ENCODE results near the gene NTM.

The NTM gene

GRCh38 chr11:131692961-131693360 is 322.5 kb downstream of the NTM start:
- no peak for TF ChIP-seq SETDB1 (IDR thresholded peaks at IDR 0.05; ENCODE audit: insufficient read length, low read length)
- TF ChIP-seq ZNF335 (tag by site-specific recombination; conservative IDR thresholded peaks at IDR 0.05), result no peak
- no peak for TF ChIP-seq ZNF843 (tag by site-specific recombination; IDR thresholded peaks at IDR 0.05)
- no peak for TF ChIP-seq ZNF777 (tag by site-specific recombination; IDR thresholded peaks at IDR 0.05; ENCODE audit: borderline replicate concordance)
- TF ChIP-seq ZNF530 (tag by site-specific recombination; IDR thresholded peaks at IDR 0.05; ENCODE audit: low read depth), result no peak
- TF ChIP-seq ZBTB20 (tag by site-specific recombination; IDR thresholded peaks at IDR 0.05), result no peak
- no peak for TF ChIP-seq ZNF175 (tag by site-specific recombination; IDR thresholded peaks at IDR 0.05)
- TF ChIP-seq PRDM1 (tag by site-specific recombination; IDR thresholded peaks at IDR 0.05), result no peak
- no peak for TF ChIP-seq ZNF366 (tag by site-specific recombination; conservative IDR thresholded peaks at IDR 0.05)
- TF ChIP-seq ZNF664 (tag by site-specific recombination; IDR thresholded peaks at IDR 0.05), result no peak
- TF ChIP-seq ZNF302 (tag by site-specific recombination; IDR thresholded peaks at IDR 0.05; ENCODE audit: low read depth), result no peak
- no peak for TF ChIP-seq SALL2 (tag by site-specific recombination; IDR thresholded peaks at IDR 0.05; ENCODE audit: borderline replicate concordance)
- TF ChIP-seq SCRT2 (tag by site-specific recombination; IDR thresholded peaks at IDR 0.05), result no peak
- TF ChIP-seq ZNF704 (tag by site-specific recombination; IDR thresholded peaks at IDR 0.05), result no peak
- TF ChIP-seq ZNF362 (tag by site-specific recombination; IDR thresholded peaks at IDR 0.05), result no peak
- TF ChIP-seq ZNF174 (tag by site-specific recombination; IDR thresholded peaks at IDR 0.05), result no peak
- no peak for TF ChIP-seq ZNF48 (tag by site-specific recombination; IDR thresholded peaks at IDR 0.05)
- ChIA-PET POLR2A (no interaction called here), CTCF (interaction anchor here (0.6 to 4.7 kb wide), 5 partner anchors 19 to 219 kb away, joined by 3 to 27 read pairs (median 8); no protein-coding TSS in a partner anchor)
- Histone ChIP-seq H3K4me1 (ENCODE audit: control insufficient read depth, insufficient read depth, low read length) (no peaks in the 10 kb centered on the region; the same call in 1 of the 2 replicates), H3K27ac (ENCODE audit: extremely low read depth, low read depth, low read length) (no peak overlapping the region), H3K4me3 (ENCODE audit: low read depth, low read length) (no peak overlapping the region), H3K9me3 (ENCODE audit: control insufficient read depth, insufficient read depth, low read depth, low read length) (no peaks in the 10 kb centered on the region), H3K36me3 (ENCODE audit: control insufficient read depth in 2 of 2, insufficient read depth in 1 of 2, low read length in 2 of 2) (no peaks in the 10 kb centered on the region)

GRCh38 chr11:131693756-131694155 is 323.3 kb downstream of the NTM start:
- H3K4me1 ChIP-seq (ENCODE audit: control insufficient read depth, insufficient read depth, low read length), result no peaks in the 10 kb centered on the region; the same call in 1 of the 2 replicates
- H3K36me3 ChIP-seq (ENCODE audit: control insufficient read depth in 2 of 2, insufficient read depth in 1 of 2, low read length in 2 of 2), result no peaks in the 10 kb centered on the region
- H3K9me3 ChIP-seq (ENCODE audit: control insufficient read depth, insufficient read depth, low read depth, low read length), result no peaks in the 10 kb centered on the region
- H3K27ac ChIP-seq (ENCODE audit: extremely low read depth, low read depth, low read length), result no peak overlapping the region
- TF ChIP-seq ZNF19 (tag by site-specific recombination; IDR thresholded peaks at IDR 0.05; ENCODE audit: low read depth) (no peak), ZNF404 (tag by site-specific recombination; IDR thresholded peaks at IDR 0.05) (no peak), ZBTB8A (tag by site-specific recombination; IDR thresholded peaks at IDR 0.05) (no peak), ZNF561 (tag by site-specific recombination; IDR thresholded peaks at IDR 0.05; ENCODE audit: borderline replicate concordance) (no peak), ZNF132 (tag by site-specific recombination; IDR thresholded peaks at IDR 0.05; ENCODE audit: borderline replicate concordance) (no peak), ZFP37 (tag by site-specific recombination; IDR thresholded peaks at IDR 0.05) (no peak), ZBTB49 (tag by site-specific recombination; IDR thresholded peaks at IDR 0.05; ENCODE audit: low read depth) (no peak), ZNF514 (tag by site-specific recombination; IDR thresholded peaks at IDR 0.05) (no peak), ZNF16 (tag by site-specific recombination; IDR thresholded peaks at IDR 0.05; ENCODE audit: low read depth) (no peak), ZNF121 (tag by site-specific recombination; IDR thresholded peaks at IDR 0.05) (no peak), ZNF677 (tag by site-specific recombination; IDR thresholded peaks at IDR 0.05) (no peak), ZNF623 (tag by site-specific recombination; IDR thresholded peaks at IDR 0.05) (no peak)
- ChIA-PET CTCF (interaction anchor here (0.6 to 4.7 kb wide), 16 partner anchors 11 to 1647 kb away, joined by 3 to 27 read pairs (median 4); no protein-coding TSS in a partner anchor), POLR2A (no interaction called here)
- no peak overlapping the region for H3K4me3 ChIP-seq (ENCODE audit: low read depth, low read length)

All from HEK293 (cell line).